WTC11 (cell line): Measurements from ENCODE around the gene MLST8.

Experiments
- EMX1 ChIP-seq: fragments of 250-450 bp; sonication (Bioruptor Pico); IDR thresholded peaks from 2 replicates; pipeline ENCODE4 v1.8.0; 2021; ENCODE audit warnings: mild to moderate bottlenecking
- MAX ChIP-seq: sonication (generic); formaldehyde crosslinking; IDR thresholded peaks from 2 replicates; pipeline ENCODE4 v1.8.0; 2022; ENCODE audit warnings: mild to moderate bottlenecking, missing genetic modification reagents

- no peak for TF ChIP-seq MAX (CRISPR knock-in tag)
- no peak for TF ChIP-seq EMX1 (CRISPR knock-in tag)
These were observed 5.6 kb upstream of the MLST8 start for GRCh38 chr16:2199621-2200139.
